ENCODE measurements around the gene MAGI1.

MAGI1 gene

DNA sequence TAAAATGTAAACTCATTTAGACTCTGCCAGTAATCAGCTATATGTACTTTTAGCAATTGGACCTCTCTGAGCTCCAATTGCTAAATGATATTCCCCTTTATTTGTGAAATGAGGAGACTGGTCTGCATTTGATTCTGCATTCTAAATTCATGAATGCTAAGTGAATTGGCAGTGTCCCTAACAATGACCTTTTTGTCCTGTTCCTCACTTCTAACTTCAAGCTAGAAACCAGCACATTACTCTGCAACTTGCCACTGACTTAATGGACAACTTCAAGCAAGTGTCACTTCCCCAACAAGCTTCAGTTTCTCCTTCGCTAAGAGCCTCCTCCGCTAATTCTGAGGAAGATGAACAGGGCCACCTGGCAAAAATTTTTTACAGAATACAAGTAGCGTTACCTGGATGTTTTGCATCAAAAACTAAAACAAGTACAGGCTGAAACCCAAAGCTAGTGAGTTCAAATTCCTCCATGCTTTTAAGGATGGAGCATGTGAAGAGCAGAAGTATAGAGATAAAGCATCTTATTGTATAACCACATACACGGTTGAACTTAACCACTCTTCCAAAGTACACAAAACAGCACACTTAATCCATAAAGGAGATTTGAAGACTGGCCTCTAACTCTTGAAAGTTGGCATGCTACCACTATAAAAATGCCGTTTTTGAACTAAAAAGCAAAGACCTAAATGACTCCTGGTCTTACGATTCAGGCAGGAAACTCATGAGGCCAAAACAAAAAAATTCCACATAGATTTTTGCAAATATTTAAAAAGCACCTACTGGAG, 207.6 kb downstream of the MAGI1 start:
- DNase-seq: no peak

DNA sequence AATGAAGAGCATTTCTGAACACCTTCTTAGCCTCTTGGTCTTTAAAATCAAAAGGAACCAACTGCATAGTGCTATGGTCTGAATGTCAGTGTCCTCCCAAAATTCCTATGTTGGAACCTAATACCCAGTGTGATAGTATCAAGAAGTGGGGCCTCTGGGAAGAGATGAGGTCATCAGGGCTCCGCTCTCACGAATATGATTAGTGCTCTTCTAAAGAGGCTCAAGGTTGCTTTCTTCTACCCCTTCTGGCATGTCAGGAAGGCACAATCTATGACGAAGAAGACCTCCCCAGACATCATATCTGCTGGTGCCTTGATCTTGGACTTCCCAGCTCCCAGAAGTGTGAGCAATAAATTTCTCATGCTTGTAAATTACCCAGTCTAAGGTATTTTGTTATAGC, 209.5 kb downstream of the MAGI1 start:
- no peak for DNase-seq

DNA sequence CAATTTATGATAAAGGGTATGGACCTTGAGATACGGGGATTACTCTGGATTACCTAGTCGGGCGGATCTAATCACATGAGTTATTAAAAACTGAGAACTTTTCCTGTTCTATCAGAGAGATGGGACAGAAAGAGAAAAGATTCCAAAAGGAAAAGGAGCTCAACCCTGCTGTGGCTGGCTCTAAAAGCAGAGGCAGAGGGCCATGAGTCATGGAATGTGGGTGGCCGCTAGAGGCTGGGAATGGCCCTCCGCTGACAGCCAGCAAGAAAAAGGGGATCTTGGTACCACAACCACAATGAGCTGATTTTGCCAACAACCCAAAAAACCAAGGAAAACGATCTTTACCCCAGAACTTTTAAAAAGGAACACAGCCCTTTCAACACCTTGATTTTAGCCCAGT, 210.0 kb downstream of the MAGI1 start:
- DNase-seq: no peak

DNA sequence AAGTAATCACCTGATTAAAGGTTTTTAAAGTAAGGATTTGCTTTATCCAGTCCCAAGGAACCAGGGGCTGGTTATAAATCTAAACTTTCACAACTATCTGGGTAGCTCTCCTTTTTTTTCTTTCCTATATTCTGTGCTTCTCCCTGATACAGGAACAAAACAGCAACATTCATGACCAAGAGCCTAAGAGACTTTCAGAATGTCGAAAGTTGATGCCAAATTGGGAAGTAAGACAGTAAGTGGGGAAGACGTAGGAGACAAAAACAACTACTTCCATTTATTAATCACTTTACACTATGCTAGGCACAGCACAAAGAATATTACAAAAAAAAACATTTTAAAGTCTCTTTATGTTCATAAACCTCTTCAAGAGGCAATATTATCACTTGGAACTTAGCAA, 211.6 kb downstream of the MAGI1 start:
- DNase-seq: no peak

DNA sequence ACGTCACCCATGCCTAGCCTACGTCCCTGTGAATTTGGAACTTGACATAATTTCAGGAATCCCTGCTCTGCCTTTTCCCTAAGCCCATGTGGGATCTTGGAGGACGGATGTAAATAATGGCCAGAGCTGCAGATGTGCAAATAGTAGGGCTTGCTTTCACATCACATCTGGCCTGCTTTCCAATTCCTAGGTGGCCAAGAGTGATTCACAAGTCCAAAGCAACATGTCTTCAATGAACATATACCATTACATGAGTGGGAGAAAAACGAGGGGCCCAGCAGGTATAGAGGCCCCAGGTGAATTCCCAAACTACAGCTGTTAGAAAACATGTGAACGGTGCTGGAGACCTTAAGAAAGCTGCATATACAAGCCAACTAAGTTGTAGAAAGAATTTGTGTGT, 214.6 kb downstream of the MAGI1 start:
- DNase-seq: no peak

DNA sequence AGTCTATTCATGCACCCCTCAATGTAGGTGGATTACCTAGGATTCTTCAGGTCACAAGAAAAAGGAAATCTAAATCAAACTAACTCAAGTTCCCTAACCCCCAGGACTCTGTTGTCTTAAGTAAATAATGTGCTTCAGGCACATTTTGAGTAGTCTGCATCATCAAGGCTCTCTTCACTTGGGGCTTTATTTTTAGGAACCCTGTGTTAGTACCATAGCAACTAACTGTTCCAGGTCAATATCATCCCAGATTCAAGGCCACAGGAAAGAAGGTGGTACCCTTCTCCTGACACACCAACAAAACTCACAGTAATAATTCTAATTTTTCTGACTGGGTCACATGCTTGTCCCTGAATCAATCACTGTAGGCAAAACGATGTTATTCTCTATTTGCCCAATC, 218.1 kb downstream of the MAGI1 start:
- no peak for DNase-seq

DNA sequence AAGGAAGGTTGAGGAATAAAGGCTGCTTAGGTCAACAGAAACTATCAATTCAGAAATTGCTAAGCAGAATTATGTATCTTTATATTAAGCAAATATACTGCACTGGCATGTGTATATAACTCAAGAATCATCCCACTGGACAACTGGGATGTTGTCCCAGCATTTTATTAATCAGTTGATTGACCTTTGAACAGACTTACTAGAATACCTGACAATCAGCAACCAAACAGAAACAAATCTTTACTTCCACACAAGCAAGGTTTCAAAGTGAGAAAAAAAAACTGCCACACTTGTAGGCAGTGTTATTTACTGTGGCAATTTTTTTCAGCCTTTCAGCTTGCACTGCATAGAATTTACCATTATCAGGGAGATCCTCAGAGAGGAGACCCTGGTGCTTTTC, 218.8 kb downstream of the MAGI1 start:
- no peak for DNase-seq

DNA sequence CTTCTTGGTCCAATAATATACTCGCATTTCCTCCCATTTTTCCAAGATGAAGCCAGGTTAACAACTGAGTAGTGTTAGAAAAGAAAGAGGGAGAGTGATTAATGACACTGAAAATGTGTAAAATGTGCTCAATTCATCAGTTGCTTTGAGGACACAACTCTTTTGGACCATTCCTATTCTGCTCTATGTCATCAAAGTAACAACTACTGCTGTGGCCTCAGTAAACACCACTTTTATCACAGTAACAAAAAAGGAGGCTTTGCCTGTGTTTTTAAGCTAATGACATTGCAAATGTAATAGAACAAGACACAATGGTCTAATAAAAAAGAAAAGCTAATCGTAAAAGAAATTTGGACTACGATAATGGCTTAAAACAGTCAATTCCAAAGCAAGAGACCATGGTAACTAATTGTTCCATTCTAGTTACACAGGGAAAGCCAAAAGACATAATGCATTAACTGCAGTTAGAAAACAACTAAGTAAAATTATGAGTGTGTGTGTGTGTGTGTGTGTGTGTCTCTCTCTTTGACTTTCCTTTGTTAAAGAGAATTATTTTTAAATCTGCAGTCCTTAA, 221.1 kb downstream of the MAGI1 start:
- no peak for DNase-seq

DNA sequence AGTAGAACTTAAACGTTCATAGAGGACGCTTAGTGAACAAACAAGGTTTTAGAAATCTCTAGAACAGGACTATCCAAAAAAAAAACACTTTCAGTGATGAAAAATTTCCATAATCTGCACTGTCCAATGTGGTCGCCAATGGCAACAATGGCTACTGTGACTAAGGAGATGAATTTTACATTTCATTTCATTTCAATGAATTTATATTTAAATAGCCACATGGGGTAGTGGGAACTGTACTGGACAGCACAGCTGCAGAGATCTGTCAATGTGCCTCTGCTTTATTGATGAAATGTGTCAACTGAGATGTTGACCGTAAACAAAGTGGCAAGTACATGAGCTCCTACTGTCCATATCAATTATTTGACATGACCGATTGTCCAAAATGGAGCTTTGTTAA, 222.5 kb downstream of the MAGI1 start:
- no peak for DNase-seq

DNA sequence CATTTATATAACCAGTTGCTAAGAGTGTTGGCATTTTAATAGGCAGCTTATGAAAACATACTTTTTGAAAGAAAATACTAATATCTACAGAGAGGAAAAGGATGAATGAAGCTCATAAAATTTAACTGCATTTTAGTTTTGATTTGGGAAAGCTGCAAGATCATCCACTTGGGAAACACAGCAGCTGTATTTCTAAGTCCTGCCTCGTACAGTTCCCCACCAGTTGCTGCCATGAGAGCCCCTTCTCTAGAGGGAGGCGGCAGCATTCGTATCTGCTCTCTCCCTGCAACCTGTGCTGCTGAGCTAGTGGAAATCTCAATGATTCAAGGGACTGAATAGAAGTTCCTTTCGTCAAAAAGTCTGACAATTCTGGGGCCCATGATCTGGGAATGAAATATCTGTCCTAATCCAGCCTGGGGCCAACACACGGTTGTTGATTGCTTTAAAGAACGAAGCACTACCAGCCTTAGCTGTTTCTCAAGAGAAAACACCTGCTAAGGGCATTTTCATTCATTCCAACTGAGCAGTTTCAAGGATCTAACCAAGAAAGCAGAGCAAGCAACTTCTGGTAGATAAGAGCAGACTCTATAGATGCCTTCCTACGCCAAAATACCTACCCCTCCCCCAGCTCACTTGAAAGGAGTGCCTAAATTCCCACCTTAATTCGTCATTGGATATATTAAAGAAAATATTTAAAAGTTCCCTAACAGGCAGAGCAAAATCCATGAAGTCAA, 223.7 kb downstream of the MAGI1 start:
- no peak for DNase-seq

DNA sequence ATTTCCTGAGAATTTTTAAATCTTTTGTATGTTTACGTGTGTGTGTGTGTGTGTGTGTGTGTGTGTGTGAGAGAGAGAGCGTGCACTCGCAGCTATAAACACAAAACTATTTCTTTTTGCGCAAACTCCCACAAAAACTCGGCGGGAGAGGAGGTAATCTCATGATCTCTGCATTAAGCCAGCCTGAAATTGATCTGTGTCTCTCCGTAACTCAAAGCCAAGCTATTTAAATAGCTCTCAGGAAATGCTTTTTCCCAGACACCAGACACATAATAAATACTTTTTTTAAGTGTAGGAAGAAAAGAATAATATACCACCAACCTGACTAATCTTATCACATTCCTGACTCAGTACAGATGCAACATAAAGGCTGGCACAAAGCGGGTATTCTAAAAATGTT, 226.8 kb downstream of the MAGI1 start:
- no peak for DNase-seq

DNA sequence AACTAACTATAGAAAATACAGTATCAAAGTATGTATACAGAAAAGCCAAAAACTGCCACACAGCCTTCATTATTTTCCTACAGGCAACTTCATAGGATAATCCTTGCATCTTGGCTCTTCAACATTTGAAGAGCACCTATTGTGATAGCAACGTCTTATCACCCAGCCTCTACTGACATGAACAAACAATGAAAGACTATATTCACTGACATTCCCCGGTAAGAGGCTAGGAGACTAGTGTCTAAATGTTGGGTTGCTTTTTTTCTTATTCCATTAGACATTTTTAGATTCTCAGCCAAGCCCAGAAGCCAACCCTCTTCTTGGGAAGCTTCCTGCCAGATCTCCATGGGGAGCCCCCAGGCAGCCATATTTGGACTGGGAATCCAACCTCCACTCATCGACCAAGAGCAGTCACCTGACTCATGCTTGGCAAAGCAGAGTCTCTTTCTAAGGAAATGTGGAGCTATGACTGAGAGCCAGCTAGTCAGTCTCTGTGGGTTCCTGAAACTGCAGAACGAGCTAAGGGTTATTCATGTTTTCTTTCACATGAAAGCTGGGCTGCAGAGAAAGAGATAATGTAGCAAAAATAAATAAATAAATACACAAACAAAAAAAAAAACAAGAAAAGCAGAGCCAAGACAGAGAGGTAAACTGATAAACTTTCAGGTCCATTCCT, 227.5 kb downstream of the MAGI1 start:
- no peak for DNase-seq

DNA sequence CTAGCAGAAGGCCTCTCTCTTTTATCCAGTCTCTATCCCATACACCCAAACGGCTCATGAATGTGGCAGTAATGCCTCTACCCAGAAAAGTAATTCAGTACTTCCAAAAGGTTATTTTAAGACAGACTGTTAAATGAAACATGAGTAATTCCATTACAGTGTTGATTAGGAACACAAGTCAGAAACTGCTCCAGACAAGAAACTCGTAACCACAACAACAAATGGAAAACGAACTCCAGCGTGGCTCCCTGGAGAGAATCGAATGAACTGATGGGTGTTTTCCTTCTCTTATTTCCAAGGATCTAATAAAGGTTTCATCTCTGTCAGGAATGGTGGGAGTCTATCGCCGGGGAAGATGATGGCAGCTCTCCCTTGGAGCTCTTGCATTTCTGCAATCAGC, 228.4 kb downstream of the MAGI1 start:
- DNase-seq: no peak

DNA sequence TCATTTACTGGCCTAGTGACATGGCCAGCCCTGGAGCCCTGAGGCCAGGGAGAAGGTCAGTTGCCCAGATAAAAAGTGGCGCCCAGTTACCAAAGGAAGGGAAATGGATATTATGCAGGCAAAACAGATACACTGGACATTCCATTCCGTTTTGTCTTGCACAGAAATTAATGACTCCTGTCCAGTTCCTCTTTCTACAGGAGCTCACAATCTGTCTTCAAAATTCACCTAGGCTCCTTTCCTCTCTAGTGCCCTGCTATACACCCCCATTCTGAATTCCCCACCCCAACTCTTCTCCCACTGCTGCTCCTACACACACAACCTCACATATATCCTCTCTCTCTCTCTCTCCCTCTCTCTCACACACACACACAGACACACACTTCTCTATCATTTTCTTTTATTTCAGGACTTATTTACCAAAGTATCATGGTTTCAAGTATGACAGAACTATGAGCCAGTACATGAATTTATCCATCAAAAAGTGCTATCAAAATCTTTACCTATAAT, 229.0 kb downstream of the MAGI1 start:
- no peak for DNase-seq

DNA sequence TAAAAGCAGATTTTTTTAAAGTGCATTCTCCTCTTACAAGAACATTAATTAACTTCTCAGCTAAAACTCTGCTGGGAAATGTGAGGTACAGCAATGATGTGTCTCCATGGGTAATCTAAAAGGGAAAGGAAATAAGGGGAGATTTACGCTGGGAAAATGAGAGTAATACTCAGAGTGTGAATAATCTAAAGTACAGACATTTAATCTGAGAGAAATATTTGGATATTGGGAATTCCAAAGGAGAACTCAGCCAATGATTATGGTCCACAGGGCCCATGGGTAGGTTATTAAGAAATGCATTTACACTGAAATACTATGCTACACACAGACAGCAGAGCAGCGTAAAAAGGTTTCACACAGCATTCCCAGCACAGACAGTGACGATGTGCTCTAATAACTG, 229.9 kb downstream of the MAGI1 start:
- no peak for DNase-seq

DNA sequence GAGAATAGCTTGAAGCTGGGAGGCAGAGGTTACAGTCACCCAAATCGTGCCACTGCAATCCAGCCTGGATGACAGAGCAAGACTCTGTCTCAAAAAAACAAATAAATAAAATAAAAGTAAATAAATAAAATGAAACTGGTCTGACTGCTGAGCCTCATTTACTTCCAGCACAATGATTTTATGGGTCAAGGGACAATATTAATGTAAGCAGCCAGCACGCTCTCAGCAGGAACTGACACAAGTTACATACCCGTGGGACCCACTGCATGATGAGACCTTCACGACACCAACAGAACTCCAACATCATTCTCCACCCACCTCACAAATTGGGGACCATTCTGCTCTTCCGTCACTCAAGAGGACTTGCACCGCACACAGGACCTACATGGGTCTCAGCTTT, 230.3 kb downstream of the MAGI1 start:
- DNase-seq: no peak

DNA sequence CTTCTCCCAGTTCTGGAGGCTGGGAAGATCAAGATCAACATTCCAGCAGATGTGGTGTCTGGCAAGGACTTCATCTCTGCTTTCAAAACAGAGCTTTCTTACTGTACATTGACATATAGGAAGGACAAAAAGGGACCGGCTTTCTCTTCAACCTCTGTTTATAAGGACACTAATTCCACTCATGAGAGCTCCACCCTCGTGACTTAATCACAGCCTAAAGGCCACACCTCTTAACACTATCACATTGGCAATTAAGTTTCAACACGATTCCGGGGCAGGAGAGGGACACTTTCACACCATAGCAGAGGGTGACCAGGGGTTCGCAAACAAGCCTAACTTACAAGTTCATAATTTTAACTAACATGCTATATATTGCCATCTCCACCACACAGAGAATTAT, 231.5 kb downstream of the MAGI1 start:
- DNase-seq: no peak

DNA sequence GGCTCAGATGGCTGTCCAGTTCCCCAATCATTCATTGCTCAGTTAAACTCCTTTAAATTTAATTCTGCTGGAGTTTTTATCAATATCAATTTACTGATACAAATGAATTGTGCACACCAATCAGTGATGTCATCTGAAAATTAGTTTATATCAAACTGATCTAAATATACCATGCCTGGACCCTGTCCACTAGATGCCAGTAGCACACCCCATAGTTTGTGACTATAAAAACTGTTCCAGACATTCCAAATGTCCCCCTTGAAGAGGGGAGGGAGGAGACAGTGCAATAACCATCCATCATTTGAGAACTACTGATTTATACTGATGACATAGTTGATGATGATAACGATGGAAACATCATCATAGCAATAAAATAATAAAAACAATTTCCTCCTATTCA, 232.1 kb downstream of the MAGI1 start:
- no peak for DNase-seq

DNA sequence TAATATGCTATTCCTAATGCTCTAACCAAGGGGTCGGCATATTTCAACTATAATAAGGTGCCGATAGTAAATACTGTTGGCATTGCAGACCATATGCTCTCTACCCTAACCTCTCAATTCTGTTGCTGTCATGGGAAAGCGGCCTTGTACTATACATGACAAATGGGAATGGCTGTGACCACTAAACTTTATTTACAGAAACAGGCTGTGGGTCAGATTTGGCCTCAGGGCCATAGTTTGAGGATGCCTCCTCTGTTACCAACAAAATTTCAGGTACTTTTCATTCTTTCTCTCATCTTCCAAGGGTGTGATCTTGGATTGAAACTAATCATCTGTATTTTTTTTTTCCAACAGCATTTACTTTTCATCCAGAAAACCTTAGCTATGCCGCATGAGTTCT, 242.0 kb downstream of the MAGI1 start:
- peak; percentile 45 for DNase-seq

DNA sequence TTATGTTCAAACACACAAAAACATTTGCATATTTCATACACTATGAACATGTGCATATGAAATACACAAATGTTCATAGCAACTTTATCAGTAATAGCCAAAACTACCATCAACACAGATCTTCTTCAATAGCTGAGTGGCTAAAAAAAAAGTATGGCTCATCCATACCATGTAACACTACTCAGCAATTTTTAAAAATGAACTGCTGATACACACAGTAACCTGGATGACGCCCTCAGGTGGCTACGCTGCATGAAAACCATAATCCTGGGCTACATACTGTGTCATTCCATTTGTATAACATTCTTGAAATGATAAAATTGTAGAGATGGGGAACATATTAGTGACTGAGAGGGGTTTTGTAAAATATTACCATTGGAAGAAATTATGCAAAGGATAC, 243.6 kb downstream of the MAGI1 start:
- DNase-seq: no peak

DNA sequence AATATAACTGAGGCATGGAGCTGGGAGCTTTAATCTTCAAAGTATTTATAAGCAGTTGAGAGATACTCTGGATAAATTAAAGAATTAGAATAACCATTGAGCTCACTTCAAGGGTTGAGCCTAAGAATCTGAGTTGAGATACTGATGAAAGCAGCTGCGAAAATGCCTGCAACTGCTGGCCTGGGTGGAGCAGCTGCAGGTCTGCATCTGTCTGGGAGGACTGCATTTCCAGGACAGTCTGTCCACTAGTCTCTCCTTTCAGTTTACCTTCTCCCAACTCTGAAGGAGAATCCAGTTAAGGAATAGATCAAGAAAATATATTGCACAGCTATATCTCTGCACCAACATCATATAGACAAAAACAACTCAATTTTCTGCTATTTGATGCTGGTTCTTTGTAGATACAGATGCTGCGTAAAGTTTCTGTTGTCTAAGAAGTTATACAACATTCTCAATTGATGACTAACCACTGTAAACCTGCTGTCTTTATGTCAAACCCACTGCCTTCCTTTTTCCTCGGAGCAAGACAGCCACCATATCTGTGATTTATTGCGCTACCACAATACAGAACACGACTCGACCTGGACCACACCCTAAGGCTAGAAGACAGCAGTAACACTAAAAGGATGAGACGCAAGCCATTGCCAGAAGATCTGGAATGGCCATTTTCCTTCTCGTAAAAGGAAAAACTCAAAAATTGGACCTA, 245.1 kb downstream of the MAGI1 start:
- no peak for DNase-seq

DNA sequence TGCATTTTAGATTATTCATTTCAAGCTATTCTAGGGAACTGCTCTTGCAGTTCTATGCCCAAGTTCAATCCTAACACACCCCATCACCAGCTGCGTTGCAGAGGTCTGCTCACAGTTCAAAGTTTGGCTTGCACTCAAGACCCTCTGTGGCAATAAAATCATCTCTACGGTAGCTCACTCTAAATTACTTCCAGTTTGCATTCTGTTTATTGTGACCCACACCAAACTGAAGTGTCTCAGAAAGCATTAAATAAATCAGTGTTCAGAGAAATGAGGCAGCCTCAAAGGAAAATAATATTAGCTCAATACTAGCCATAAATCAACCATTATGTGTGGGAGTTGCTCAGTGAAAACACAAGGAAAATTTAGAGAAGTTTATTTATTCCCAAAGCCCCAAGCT, 250.3 kb downstream of the MAGI1 start:
- DNase-seq: no peak

DNA sequence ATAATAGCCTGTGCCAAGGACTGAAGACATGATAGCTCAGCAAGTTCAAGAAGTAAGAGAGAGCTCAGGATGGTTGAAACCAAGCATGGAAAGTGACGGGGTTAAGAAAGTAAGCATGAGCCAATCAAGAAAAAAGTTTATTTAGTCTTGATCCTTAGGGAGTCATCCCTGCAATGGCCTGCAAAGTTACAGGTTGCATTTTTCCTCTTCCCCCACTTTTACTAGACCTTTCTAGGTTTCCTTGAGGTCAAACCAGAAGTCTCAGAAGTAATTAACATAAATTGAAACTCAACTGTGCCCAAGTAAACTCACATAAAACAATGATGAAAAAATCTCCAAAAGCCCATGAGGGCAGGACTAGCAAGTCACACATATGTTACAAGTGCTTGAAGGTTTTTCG, 250.9 kb downstream of the MAGI1 start:
- DNase-seq: no peak

Measured in NCI-H69 (cell line).